Posterior cingulate gyrus (tissue), 11 donors: ENCODE results near the gene FGF14.

Source experiments
- DNase-seq, 10 donors: peaks; one replicate each; pipeline versions ENCODE4 v3.0.0 to v3.0.0-alpha.2; 2020 to 2021; ENCODE audit warnings: mixed read lengths in 3 of 10
- intact Hi-C: fragments of 100-400 bp; cut with DNase I; formaldehyde crosslinking; loops from one replicate; pipeline ENCODE4 v1.15.1; 2023

FGF14 gene

DNA sequence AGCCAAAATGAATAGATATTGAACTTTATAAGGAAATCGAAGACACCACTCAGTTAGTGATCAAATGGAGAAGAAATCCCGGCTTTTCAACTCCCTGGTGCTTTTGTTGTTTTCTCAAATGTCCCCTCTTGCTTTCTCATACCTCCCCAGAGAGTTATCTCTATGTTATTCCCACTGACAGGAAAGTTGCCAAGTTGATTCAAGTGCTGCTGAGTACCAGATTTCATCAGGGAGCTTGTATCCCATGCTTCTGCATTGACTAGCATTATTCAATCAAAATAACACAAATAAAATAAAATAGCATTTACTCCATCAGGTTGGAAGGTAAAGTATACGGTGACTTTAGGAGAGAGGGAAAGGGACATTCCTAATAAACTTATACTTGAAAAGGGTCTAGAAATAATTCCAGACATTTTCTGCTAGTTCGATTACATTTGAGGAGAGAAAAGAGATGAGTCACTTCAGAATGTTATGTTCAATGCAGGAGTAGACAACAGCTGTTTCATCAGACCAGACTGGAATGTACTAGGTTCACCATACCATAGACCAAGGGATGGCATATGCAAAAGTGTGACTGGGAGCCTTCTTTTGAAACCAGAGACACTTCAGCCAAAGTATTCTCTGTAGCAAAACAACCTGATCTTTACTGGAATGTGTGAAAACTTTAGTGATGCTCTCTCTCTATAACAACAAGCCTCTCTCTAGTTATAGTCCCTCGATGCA, 397.8 kb downstream of the FGF14 start:
- no peak for DNase-seq
- intact Hi-C loops, result no loop called here

DNA sequence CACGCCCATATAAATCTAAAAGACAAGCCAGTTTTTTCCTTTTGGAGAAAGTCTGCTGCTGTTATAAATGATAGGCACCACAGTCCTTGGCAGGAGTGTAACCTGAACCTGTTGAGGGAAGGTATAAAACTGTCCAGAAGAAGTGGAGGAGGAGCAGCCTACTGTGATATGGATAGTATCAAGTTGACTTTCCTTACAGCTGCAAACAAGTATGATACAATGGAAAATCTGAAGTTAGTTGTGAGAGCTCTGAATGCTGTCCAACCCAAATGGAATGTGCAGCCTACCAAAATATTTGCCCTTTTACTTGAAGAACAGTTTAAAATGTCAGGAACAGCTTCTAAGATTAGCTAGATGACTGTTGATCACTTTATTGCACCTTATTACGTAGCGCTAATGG, 399.6 kb downstream of the FGF14 start:
- intact Hi-C loops, result no loop called here
- no peak for DNase-seq

DNA sequence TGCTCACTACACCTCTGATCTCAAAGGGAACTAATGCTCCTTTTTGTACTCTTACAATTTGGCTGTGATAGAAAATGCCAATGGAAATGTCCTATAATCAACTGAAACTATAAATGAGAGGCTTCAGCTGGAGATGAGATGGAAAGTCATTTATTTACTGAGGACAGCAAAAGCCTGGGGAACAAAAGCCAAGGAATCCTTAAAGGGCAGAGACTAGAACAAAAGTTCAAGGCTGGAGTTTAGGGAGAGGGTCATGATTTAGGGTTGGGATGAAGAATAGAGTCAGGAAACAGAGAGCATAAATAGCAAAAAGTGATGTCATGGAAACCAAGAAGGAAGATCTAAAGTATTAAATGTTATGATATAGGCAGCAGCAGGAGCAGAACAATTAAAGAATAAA, 401.1 kb downstream of the FGF14 start:
- no peak for DNase-seq
- intact Hi-C loops, result no loop called here

DNA sequence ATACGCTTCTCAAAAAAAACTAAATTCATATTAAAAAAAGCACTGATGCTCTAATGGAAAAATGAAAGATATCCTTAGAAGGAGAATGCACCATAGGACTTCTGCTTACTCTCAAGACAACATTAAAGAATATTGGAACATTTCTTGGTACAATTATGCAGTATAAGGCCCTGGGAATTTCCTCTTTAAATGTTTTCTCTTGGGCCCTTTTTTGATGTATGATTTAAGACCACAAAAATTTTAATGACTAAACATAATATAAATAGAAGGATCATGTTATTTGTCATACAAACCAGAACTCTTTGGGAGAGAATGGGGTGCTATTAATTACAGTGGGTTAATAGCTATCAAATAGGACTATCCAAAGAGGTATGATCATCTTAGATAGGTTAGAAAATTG, 403.7 kb downstream of the FGF14 start:
- no peak for DNase-seq
- intact Hi-C loops, result no loop called here

DNA sequence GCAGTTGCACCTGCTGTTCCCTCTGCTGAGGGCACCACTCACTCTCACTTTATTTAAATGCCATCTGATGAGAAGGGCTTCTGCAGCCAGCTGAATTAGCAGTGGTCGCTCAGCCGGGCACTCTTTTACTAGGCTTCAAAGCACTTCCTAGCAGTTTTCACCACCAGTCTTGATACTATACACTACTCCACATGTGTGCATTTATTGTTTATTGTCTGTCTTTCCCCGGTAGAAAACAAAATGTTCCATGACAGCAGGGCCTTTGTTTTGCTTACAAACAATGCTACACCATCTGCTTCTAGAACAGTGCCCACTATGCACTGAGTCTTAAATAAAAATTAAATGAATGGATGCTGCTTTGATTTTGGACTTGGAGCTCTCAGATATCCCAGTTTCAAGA, 404.9 kb downstream of the FGF14 start:
- no peak for DNase-seq
- intact Hi-C loops, result no loop called here

DNA sequence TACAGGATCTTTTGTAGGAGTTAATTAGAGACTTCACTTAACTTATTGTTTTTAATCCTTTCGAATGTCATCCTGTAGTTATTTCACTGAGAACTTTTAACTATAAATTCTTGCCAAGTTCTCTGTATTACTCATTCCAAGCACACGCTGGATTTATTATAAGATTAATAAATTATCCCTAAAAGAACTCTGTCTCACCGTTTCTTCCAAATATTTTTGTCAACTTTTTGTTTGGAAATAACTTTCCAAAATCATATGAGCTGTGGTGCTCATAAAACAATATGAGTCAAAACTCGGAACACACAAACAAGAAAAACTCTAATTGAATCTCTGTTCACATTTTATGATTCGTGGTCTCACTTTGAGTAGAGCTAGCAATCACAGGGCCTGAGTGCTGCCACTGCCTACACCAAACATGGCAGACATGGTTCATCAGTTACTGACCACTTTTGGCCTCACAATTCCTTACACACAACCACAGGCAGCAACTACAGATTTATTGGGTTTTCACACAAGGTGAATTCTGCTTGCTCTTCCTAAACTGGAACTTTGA, 412.0 kb downstream of the FGF14 start:
- intact Hi-C loops, result no loop called here
- DNase-seq, result no peak

DNA sequence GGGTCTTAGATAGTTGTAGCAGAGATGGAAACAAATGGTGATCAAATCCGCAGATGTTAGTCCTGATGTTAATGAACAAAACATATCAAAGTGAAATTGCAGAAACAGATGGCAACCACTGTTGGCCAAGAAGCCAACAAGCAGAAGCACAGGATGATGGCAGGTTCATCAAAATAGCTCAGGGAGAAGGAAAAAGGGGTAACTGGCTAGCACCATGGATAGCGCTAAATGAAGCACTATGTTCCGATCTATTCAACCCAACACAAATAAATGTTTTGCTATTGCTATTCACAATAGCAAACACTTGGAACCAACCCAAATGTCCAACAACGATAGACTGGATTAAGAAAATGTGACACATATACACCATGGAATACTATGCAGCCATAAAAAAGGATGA, 413.7 kb downstream of the FGF14 start:
- no peak for DNase-seq
- intact Hi-C loops, result no loop called here

DNA sequence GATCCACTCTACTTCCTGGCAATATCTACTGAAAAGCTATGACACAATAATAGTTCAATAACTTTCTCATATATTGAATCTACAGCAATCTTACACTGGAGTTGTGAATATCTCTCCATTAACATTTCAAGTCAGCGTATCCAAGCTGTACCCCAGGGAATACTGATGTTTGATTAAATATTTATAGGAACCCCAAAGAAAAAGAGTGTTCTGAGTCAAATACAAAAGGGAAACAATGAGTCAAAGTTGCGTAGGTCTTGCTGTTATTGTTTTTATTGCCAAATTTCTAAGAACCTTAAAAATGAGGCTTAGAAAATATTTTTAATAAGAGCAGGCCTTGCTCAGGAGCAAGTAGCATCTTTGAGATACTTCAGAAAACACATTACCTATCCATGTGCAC, 415.5 kb downstream of the FGF14 start:
- intact Hi-C loops, result no loop called here

DNA sequence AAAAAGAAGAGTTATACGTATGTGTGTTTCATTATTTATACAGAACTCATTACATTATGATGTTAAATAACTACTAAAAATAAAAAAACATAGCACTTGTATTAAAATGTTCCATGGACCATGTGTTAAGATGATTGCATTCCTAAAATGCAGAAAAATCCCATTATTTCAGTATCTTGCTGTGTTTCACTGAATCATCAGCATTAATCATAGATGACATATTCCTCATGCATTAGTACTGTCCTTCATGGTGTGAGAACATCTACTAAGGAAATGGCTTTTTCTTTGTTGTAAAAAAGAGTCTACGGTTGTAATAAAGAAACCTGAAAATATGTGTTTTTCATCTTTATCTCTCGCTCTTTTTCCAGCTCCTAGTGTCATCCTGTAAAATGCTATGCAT, 416.5 kb downstream of the FGF14 start:
- DNase-seq, result no peak
- intact Hi-C loops, result no loop called here

More for the DNA sequence above, 415.5 kb downstream of the FGF14 start:
- DNase-seq, result no peak

DNA sequence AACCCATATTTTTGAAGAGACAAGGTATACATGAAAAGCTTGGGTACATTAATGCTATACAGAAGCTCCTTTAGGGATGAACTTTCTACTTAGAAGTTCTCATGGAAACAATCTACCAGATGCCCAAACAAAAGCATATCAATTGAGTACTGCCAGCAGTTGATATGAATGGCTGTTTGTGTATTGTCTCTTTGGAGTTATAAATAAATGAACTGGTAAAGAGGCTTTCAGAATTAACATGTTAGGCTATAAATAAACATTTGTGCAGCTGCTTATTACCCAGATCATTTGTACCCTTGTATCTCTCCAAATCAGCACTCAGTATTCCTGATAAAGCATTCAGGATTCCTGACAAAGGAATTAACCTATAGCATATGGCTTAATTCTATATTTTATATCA, 418.9 kb downstream of the FGF14 start:
- DNase-seq, result no peak
- intact Hi-C loops, result no loop called here

DNA sequence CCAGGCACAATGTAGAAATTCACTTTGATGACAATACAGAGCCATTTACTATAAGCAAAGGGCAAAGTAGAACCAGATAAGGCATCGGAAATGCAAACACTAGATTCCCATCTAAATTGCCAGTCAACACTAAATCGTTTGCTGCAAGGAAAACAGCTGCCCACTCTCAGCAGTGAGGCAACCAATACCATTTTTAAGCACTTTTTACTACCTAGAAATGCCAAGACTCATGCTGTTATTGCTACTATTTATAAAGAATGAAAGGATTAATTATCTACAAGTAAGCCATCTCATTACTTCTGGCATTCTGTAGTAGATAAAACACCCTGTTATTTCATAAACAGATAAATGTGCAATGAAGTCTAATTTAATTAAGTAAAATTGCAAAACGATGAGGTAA, 422.0 kb downstream of the FGF14 start:
- intact Hi-C loops, result no loop called here
- DNase-seq, result no peak

DNA sequence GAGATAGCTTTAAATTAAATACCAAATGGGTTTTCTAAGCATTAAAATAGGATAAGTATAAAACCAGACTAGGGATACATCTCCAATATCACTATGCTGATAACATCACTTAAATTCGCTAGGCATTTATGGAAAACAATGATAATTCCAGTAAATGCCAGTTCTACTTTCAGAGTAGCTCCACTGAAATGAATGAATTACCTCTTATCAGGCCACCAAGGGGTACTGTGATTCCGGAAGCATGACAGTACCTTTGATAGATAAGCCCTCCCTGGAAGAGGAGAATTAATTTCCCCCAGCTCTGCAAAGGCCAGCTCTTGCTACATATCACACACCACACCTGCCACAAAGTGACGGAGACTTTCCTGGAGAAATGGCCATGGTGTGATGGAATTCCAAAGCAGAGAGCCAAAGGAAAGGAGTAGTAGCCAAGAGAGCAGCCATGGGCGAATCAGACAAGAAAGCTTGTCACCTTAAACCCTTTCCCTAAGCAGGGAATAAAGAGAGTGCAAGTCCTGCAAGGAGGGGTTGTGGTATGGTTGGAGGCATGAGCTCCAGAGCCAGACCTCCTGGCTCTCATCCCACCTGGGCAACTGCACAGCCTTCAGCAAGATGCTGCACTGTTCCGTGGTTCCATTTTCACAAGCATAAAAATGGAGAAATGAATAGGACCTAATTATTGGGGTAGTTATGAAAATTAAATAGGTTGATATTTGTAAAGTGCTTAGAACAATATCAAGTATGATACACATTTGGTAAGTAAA, 423.1 kb downstream of the FGF14 start:
- intact Hi-C loops, result no loop called here
- DNase-seq, result no peak

DNA sequence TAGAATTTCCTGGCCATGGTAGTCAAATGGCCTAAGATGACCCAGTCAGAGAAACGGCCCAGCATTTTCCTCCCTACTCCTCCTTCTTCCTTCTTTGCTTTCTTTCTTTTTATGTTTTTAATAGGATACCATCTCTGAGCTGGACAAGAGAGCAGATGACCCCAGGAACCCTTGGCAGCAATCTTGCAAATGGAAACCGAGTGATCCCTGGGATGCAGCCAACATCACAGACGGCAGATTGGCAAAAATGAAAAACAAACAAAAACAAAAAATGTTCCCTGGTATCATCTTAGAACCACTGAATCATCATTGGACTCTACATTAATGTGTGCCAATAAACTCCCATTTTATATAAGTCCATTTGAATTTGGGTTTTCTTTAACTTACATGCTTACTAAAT, 424.4 kb downstream of the FGF14 start:
- intact Hi-C loops, result no loop called here
- no peak for DNase-seq

DNA sequence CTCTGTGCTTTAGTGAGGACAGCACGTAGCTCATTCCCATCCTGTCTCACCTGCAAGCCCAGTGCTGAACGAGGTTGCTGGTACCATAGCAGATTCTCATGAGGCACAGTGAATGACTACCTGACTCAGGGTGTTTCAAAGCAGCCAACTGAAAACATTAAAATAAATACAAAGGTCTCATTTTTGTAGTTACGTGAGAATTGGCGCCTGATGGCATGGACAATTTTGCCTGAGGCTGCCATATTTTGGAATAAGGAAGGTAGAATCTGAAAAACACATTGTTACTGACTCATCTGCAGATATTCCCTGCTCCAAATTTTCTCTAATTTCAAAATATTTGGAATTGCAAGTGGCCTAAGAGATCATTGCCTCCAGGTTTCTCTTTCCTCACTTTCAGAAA, 429.7 kb downstream of the FGF14 start:
- DNase-seq, result no peak
- intact Hi-C loops, result no loop called here

DNA sequence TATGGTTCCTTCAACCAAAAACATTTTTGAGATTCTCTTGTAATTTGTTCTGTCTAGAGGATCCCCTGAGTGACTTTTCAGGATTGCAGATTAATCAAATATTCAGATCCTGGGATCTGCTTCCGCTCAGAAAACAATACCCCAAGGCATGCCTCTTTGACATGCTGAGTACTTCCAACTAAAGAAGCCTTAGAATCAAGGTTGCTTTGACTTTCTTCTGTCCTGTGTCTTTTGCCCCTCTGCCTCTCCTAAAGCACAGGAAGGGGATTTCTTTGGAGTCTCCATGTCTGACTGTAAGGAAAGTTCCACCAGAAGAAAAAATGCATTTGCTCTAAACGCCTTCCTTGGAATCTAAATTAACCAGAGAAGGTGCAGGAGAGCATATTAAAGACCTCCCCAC, 431.5 kb downstream of the FGF14 start:
- intact Hi-C loops, result no loop called here
- DNase-seq, result no peak

DNA sequence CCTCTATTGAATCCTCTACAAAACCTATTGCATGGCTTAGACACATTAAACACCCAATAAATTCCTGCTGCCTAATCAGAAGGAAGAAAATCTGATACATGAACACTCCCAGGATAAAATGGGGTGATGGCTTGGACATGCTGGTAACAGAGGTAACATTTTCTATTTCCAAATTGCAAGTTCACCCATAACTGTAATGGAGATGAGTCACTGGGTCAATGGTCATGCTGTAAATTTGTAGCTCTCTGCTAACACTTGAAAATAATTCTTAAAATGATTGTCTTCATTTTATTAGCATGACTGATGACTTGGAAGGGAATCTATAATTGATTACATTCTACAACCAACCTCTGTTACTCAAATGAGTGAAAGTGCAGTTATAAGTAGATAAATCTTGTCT, 434.1 kb downstream of the FGF14 start:
- no peak for DNase-seq
- intact Hi-C loops, result no loop called here

DNA sequence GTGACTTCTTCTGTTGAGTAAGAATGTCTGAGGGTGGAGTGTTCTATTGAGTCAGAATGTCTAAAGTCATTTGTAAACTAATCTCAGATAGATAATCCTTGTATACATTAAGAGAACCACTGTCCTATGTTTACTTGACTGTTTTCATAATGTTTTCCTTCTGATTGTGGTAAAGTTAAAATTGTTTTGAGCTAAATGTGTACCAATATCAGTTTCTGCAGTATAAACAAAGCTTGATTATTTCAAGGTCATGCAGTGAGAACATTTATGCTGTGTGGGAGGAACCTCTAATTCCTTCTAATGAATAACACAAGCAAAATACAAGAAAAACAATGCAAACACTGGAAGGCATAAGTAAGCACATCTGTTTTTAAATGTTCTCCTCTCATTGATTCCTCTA, 434.6 kb downstream of the FGF14 start:
- intact Hi-C loops, result no loop called here
- no peak for DNase-seq

DNA sequence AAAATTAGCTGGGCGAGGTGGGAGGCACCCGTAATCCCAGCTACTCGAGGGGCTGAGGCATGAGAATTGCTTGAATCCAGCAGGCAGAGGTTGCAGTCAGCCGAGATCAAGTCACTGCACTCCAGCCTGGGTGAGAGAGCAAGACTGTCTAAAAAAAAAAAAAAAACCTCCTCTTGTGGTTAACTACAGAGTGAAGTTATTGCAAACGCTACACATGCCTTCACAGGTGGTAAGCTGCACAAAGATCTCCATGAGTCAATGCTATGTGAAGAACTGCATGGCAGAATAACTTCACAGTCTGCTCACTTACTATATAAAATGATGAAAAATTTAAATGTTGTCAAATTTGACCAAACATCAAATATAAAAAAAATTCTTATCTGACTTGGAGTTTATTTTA, 436.8 kb downstream of the FGF14 start:
- DNase-seq, result no peak
- intact Hi-C loops, result no loop called here

DNA sequence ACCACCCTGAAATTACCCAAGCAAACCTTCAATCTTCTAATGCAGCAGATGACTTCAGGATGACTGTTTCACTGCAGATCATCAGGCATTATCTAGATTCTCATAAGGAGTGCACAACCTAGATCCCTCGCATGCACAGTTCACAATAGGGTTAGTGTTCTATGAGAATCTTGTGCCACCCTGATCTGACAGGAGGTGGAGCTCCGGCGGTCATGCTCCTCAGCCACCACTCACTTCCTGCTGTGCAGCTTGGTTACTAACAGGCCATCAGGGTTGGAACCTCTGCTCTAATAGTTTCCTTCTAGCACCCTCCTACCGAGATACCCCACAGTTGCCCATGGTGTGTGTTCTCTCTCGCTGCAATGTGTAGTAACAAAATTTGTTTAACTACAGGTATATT, 442.8 kb downstream of the FGF14 start:
- no peak for DNase-seq
- intact Hi-C loops, result no loop called here

DNA sequence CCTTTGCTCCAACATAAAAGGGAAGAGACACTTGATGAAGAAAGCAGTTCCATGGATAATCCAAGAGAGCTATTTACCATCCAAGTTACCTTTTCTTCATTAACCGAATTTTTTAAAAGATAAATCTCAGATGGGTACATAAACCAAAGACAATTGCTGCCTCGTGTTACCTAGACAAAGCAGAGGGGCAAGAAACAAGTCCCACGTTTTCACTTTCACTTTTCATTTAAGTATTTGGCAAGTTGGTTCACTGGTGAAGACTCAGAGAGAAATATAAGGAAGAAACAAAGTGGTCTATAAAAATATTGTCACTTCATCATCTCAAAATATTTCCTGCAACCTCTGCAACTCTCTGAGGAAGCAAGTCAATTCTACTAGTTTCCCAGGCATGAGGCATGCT, 446.1 kb downstream of the FGF14 start:
- DNase-seq, result no peak
- intact Hi-C loops, result no loop called here

DNA sequence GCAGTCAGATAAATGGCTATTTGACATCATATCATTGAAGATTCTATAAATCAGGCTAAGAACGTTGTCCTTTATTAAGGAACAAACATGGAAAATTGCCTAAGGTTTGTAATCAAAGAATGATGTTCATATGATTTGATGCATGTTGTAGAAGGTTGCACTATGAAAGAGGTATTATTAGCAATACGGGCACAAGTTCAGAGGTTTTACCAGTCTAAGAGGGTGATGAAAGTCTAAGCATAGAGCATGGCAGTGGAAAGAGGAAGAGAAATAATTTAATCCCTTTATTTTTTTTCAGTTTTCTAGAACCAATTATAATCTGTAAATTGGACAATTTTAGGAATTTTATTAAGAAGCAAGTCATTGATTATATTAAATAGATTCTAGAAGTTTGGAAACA, 450.7 kb downstream of the FGF14 start:
- intact Hi-C loops, result no loop called here
- DNase-seq, result no peak

DNA sequence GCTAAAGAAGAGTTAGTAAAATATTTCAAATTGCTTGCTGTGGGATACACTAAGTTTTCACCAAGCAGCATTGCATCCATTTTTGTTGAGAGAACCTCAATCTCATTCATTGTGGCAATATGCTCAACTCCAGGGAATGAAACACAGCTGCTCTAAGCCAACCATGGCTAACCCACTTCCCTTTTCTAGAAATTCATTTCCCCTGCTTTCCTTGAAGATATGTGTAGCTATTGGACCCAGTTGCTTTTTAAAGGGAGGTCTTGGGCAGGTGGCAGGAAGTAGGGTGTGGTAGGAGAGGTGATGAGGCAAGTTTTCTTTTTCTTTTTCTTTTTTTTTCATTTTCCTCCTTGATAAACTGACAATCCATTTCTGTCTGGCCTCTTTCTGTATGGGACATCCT, 452.2 kb downstream of the FGF14 start:
- DNase-seq, result no peak
- intact Hi-C loops, result no loop called here
